Kidney epithelial cell (primary cell): ENCODE results near the gene RAET1L. TPM values are rescaled to one million over a fixed set of nuclear protein-coding genes. Genes with fewer than 3 reads are reported as not detected.
A peak's percentile ranks its signal among the peaks of the same experiment; 100 is the strongest.
"Not testable (repeated sequence)": the region's sequence is repeated elsewhere in the genome, so short reads cannot be mapped to it uniquely, and the experiment has no call there.

Source experiments
- DNase-seq: peaks from one replicate; pipeline ENCODE4 v3.0.0-alpha.2; 2010; ENCODE audit warnings: low read depth
- H3K27me3 ChIP-seq: 2 replicates; pipeline ENCODE4 v1.6.0; 2011; ENCODE audit warnings: low read length; ENCODE audit not compliant: control insufficient read depth, insufficient read depth
- H3K36me3 ChIP-seq: 2 replicates; pipeline ENCODE4 v1.5.1; 2011; ENCODE audit warnings: low read length; ENCODE audit not compliant: control insufficient read depth, insufficient read depth
- H3K4me3 ChIP-seq: 2 replicates; pipeline ENCODE4 v1.5.1; 2011; ENCODE audit warnings: low read depth, mild to moderate bottlenecking, control low read depth, low read length
- CTCF ChIP-seq: IDR thresholded peaks from 2 replicates; pipeline ENCODE4 v1.5.1; 2011; ENCODE audit warnings: mild to moderate bottlenecking, moderate library complexity, low read length, control low read depth, inconsistent platforms; ENCODE audit not compliant: insufficient read depth, poor library complexity, severe bottlenecking
- total RNA-seq: library from RNA; depleted of rRNA; stranded (reverse); fragments of >200 nt; gene quantifications from 2 replicates; pipeline ENCODE4 v1.2.3, GENCODE V29; 2015

Gene RAET1L
- total RNA-seq, 1 donor from 2014 or later, result 1.5 TPM

GRCh38 chr6:149995971-149996370 is 29.4 kb downstream of the RAET1L start:
- no peaks in the 10 kb centered on the region for H3K36me3 ChIP-seq
- TF ChIP-seq CTCF, result no peak
- no peak for DNase-seq
- peaks cover 30% of the 10 kb centered on the region for H3K27me3 ChIP-seq
- no peak overlapping the region for H3K4me3 ChIP-seq

DNA sequence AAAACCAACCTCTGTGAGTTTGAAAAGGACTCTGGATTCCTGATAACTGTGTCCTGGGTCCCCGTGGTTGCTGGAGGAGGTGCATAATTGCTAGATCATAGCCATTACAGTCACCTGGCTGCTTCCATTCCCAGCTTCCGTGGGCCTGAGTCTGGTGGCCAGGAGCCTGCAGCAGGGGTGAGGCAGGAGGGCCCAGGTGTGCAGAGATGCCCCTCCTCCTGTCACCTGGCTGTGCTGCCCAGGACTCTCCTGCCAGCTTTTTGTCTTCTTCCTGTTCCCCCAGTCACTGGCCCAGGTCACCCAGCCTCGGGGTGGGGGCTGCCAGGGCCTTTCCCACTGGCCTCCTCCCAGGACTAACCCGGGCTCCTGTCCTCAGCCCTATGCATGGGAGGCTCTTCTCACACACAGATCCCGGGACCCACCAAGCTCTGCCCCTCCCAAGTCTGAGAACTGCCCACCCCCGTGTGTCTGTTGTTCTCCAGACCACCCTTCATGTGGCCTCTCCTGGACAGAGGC is 30.0 kb downstream of the RAET1L start:
- DNase-seq, result no peak
- peaks cover 37% of the 10 kb centered on the region for H3K27me3 ChIP-seq
- no peak overlapping the region for H3K4me3 ChIP-seq
- no peak for TF ChIP-seq CTCF
- H3K36me3 ChIP-seq, result no peaks in the 10 kb centered on the region

DNA sequence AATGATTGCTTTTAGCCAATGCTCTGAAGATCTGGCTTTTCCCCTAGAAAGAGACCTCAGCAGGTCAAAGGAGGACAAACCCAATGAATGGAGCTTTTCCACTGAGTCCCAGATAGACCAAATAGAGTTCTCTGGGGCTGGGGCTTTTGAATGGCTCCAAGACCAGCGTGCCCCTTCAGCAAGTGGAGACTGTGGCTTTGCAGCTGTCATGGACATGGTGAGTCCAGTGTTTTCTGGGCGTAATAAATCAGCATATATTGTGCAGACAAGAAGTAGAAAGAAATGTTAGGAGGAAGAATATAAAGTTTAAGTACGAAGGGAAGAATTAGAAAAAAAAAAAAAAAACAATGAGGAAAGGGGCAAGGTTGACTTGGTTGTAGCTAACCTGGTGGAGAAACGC is 33.5 kb downstream of the RAET1L start:
- Histone ChIP-seq H3K4me3 (no peak overlapping the region), H3K27me3 (peaks cover 65% of the 10 kb centered on the region), H3K36me3 (no peaks in the 10 kb centered on the region)
- DNase-seq, result no peak
- no peak for TF ChIP-seq CTCF

DNA sequence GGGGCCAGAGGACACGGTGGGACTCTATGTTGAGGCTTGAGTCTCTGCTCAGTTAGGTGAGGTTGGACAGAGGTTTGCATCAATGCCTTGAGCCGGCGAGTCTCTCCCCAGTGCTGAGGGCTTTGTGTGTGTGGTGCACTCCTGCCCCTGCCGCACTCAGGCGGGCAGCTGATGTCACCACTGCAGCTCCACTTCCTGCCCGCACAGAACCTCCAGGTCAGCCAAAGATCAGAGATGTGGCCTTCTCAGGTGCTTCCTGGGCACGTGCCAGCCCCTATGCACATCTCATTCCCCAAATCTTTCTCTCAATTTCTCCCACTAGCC is 33.9 kb downstream of the RAET1L start:
- not testable (repeated sequence) for H3K36me3 ChIP-seq, DNase-seq, H3K4me3 ChIP-seq
- peaks cover 69% of the 10 kb centered on the region for H3K27me3 ChIP-seq

- no peak for DNase-seq
- H3K36me3 ChIP-seq, result no peaks in the 10 kb centered on the region
- peaks cover 68% of the 10 kb centered on the region for H3K27me3 ChIP-seq
- peak overlapping the region; percentile 16 for H3K4me3 ChIP-seq
- no peak for TF ChIP-seq CTCF
Observed at GRCh38 chr6:149990661-149991471, 34.5 kb downstream of the RAET1L start.

DNA sequence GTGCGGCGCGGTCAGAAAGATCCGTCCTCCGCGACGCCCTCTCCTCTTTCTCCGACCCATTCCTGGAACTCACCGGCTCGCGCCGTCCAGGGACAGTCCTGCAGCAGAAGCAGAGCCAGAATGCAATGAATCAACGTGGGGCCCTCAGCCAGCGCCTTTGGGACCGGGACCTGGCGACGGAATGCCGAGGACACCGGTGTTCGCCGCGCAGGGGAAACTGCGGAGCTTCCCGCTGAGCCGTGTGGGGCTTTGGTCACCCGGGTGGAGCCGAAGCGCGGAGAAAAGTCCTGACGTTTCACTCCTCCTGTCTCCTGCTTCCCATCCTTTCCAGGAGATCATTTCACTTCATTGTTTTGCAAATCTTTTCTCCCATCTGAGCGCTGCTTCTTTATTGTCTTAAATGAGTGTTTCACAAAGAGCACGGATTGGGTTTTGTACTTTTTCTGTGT is 35.1 kb downstream of the RAET1L start:
- TF ChIP-seq CTCF, result no peak

More for the DNA sequence above, 35.1 kb downstream of the RAET1L start:
- DNase-seq, result no peak
- peaks cover 70% of the 10 kb centered on the region for H3K27me3 ChIP-seq
- H3K4me3 ChIP-seq, result no peak overlapping the region
- H3K36me3 ChIP-seq, result no peaks in the 10 kb centered on the region
